Measurements from ENCODE around the gene DCPS.

DNA sequence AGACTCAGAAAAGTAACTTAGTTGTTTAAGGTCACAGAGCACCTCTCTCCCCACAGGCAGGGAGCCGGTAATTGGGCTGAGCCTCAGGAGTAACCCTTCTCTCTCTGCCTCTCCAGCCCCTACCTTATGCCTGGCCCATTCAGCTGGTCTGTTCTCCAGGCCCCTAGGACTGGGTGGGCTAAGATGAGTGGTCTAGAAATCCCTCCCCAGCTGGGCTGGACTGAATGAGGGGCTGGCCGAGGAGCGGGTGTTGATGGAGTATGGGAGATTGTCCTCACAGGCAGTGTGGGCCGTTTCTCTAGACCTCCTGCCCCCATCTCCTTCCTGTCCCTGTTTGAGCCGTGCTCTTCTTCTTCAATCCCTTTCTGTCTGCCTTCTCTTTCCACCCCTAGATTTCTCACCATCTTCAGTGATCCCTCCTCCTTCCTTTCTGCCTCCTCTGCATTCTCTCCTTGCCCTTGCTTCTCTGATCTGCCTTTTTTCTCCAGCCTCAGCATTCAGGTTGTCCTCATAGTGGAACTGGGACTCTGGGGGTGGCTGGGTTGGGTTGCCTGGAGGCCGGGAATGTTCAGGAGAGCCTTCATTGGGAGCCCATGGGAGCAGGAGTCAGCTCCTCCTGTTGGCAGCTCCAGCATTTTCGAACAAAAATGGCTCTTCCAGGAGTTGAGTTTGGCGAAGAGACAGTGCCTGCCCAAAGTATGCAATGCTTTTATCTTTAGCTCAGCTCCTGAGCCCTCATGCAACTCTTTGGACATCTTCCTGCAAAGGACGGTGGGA is 59.2 kb downstream of the DCPS start:
- TF ChIP-seq CTCF (conservative IDR thresholded peaks at IDR 0.05 in 1 of 2, IDR thresholded peaks at IDR 0.05 in 1 of 2; ENCODE audit: extremely low read depth in 1 of 2, insufficient read depth in 1 of 2, low read depth in 1 of 2, low read length in 2 of 2) (no peak), EZH2 (IDR thresholded peaks at IDR 0.05; ENCODE audit: borderline replicate concordance, low read length) (no peak)

Measured in mammary epithelial cell (primary cell).